Measurements from ENCODE around the gene ANKRD40. TPM values are rescaled to one million over a fixed set of nuclear protein-coding genes. Genes with fewer than 3 reads are reported as not detected.
A peak's percentile ranks its signal among the peaks of the same experiment; 100 is the strongest.

ANKRD40 gene
- total RNA-seq (10 to 100 TPM; 10.1 to 15.1 TPM), polyA plus RNA-seq (1 to 10 TPM; 6.2 to 9.3 TPM)

DNA sequence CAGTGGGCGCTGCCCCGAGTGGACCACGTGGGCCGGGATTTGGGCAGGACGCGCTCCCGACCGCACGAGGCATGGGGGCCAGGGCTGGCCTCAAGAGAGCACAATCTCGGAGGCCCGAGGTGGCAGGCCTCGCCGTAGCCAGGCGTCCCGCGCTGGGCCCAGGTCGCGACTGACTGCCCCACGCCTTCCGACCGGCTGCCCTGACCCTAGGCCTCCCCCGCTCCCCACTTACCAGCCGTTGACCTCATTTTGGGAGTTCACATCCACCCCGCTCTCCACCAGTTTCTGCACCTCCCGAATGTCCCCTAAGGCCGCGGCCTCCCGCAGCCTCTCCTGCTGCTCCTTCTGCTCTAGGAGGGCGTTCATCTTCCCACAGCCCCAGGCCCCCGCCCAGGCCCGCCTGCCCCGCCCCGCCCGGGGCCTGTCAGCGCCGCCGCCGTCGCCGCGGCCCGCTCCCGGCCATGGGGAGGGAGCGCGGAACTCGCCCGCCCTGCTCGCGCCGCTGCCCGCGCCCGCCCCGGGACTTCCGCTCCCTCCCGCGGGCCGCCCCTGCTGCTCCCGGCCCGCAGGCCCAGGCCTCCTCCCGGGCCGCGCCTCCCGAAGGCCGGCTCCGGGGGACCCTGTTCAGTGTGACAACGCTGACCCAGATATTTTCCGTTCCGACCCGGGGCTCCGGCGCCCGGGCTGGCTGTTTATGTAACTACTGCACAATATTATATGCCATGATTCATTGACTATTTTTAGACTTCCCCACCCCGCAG is at the start of gene ANKRD40:
Gene ANKRD40, minus strand, starts transcription at position 626 of the 761 bp plus-strand sequence. Its CDS starts 260 bp downstream, at position 366.
- Histone ChIP-seq H3K27ac (ENCODE audit: low read depth in 1 of 2, low read length in 2 of 2) (peak within 1 kb of the TSS; percentile 99), H3K36me3 (ENCODE audit: control insufficient read depth in 4 of 4, insufficient read depth in 3 of 4, low read depth in 1 of 4, low read length in 3 of 4) (peaks cover 0 to 6% (median 1%) of the 10 kb centered on the region in 4 donors), H3K4me1 (ENCODE audit: control insufficient read depth in 4 of 4, insufficient read depth in 4 of 4, low read length in 3 of 4) (peaks cover 0 to 27% (median 13%) of the 10 kb centered on the region in 4 donors), H3K9ac (ENCODE audit: low read depth in 1 of 2, low read length in 2 of 2) (peak within 1 kb of the TSS; percentile 97), H3K9me3 (ENCODE audit: control insufficient read depth in 4 of 4, low read length in 3 of 4) (no peaks in the 10 kb centered on the region), H3K27me3 (ENCODE audit: control insufficient read depth in 4 of 4, insufficient read depth in 4 of 4, low read length in 3 of 4) (no peaks in the 10 kb centered on the region), H3K4me3 (ENCODE audit: low read depth in 1 of 3, low read length in 3 of 3) (peak within 1 kb of the TSS; percentile 73 to 88 (median 86))
- TF ChIP-seq EGR1 (IDR thresholded peaks at IDR 0.05; ENCODE audit: low read depth in 2 of 2) (peak in 1 of 2 donors; percentile 17), TAF1 (conservative IDR thresholded peaks at IDR 0.05) (no peak), RAD21 (IDR thresholded peaks at IDR 0.05) (peak; percentile 11 to 40), SP1 (IDR thresholded peaks at IDR 0.05) (peak; percentile 53), ZBTB33 (IDR thresholded peaks at IDR 0.05) (no peak), FOXA2 (IDR thresholded peaks at IDR 0.05) (no peak), RXRA (IDR thresholded peaks at IDR 0.05) (peak; percentile 5 to 25), YY1 (IDR thresholded peaks at IDR 0.05) (peak; percentile 83), ATF3 (IDR thresholded peaks at IDR 0.05) (peak; percentile 79), HNF4G (IDR thresholded peaks at IDR 0.05) (no peak), FOXA1 (IDR thresholded peaks at IDR 0.05) (no peak), REST (IDR thresholded peaks at IDR 0.05) (peak; percentile 56), NR2F2 (IDR thresholded peaks at IDR 0.05) (no peak), GABPA (IDR thresholded peaks at IDR 0.05 in 1 of 2, conservative IDR thresholded peaks at IDR 0.05 in 1 of 2) (peak; percentile 65 to 83), JUND (IDR thresholded peaks at IDR 0.05) (peak; percentile 68 to 92), HNF4A (conservative IDR thresholded peaks at IDR 0.05) (peak in 1 of 2 donors; percentile 6)
- TF ChIP-seq, protein P1, sequence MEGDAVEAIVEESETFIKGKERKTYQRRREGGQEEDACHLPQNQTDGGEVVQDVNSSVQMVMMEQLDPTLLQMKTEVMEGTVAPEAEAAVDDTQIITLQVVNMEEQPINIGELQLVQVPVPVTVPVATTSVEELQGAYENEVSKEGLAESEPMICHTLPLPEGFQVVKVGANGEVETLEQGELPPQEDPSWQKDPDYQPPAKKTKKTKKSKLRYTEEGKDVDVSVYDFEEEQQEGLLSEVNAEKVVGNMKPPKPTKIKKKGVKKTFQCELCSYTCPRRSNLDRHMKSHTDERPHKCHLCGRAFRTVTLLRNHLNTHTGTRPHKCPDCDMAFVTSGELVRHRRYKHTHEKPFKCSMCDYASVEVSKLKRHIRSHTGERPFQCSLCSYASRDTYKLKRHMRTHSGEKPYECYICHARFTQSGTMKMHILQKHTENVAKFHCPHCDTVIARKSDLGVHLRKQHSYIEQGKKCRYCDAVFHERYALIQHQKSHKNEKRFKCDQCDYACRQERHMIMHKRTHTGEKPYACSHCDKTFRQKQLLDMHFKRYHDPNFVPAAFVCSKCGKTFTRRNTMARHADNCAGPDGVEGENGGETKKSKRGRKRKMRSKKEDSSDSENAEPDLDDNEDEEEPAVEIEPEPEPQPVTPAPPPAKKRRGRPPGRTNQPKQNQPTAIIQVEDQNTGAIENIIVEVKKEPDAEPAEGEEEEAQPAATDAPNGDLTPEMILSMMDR (IDR thresholded peaks at IDR 0.05; ENCODE audit: low read depth, low read length, missing input control) = no peak
- TF ChIP-seq, protein P2, sequence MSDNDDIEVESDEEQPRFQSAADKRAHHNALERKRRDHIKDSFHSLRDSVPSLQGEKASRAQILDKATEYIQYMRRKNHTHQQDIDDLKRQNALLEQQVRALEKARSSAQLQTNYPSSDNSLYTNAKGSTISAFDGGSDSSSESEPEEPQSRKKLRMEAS (IDR thresholded peaks at IDR 0.05) = no peak
- under 1% methylated on average over 74 of the region's 74 CpGs for WGBS
- peak; percentile 89 for DNase-seq (ENCODE audit: low spot score)

All from liver (tissue), 9 donors.